RWPE1 (cell line): ENCODE measurements around the gene GGCT.
"Not testable (repeated sequence)": the region's sequence is repeated elsewhere in the genome, so short reads cannot be mapped to it uniquely, and the experiment has no call there.

ENCODE experiments used
- CTCF ChIA-PET: fragments of 350-600 bp; sonication (Branson Sonifier 250); formaldehyde crosslinking; extraction: SDS; loops from one replicate; lab custom pipeline; 2021; lab: Yijun Ruan, JAX
- POLR2A ChIA-PET: fragments of 400-600 bp; formaldehyde crosslinking; extraction: SDS; loops from one replicate; lab custom pipeline; 2020; ENCODE audit warnings: antibody characterized with exemption; ENCODE audit not compliant: low non-redundant PET; lab: Yijun Ruan, JAX
- DNase-seq: peaks from one replicate; pipeline ENCODE4 v3.0.0; 2012; ENCODE audit warnings: low spot score
- H3K27ac ChIP-seq: fragments of 450-650 bp; 2 replicates; pipeline ENCODE4 v1.5.1; 2017
- TF ChIP-seq, protein P1 (sequence below): fragments of 450-650 bp; conservative IDR thresholded peaks from 2 replicates; pipeline ENCODE4 v1.5.1; 2017; ENCODE audit warnings: low read depth, mild to moderate bottlenecking

GGCT gene

DNA sequence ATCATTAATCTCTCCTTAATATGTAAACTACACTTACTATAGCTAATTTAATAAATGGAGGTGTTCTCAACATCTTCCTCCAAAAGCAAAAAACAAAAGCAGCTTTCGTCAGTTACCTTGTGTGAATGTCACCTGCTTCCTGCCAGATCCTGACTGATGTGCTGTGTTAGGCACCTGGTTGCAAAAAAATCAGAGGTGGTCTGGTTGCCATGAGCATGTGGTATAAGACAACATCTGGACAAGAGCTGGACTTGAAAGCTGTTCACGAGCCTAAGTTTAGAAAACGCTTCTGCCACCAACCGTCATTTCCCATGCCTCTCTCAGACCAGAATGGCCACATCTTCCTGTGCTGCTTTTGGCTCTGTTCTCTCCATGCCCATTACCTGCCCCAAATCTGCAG lies 42.0 kb upstream of the GGCT start:
- CTCF ChIA-PET = interaction anchor here (0.8 to 3.9 kb wide), 2 partner anchors 11 to 18 kb away, joined by 3 to 25 read pairs; no protein-coding TSS in a partner anchor
- TF ChIP-seq, protein P1, sequence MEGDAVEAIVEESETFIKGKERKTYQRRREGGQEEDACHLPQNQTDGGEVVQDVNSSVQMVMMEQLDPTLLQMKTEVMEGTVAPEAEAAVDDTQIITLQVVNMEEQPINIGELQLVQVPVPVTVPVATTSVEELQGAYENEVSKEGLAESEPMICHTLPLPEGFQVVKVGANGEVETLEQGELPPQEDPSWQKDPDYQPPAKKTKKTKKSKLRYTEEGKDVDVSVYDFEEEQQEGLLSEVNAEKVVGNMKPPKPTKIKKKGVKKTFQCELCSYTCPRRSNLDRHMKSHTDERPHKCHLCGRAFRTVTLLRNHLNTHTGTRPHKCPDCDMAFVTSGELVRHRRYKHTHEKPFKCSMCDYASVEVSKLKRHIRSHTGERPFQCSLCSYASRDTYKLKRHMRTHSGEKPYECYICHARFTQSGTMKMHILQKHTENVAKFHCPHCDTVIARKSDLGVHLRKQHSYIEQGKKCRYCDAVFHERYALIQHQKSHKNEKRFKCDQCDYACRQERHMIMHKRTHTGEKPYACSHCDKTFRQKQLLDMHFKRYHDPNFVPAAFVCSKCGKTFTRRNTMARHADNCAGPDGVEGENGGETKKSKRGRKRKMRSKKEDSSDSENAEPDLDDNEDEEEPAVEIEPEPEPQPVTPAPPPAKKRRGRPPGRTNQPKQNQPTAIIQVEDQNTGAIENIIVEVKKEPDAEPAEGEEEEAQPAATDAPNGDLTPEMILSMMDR = no peak
- H3K27ac ChIP-seq = no peak overlapping the region
- no peak for DNase-seq
- POLR2A ChIA-PET = no interaction called here

DNA sequence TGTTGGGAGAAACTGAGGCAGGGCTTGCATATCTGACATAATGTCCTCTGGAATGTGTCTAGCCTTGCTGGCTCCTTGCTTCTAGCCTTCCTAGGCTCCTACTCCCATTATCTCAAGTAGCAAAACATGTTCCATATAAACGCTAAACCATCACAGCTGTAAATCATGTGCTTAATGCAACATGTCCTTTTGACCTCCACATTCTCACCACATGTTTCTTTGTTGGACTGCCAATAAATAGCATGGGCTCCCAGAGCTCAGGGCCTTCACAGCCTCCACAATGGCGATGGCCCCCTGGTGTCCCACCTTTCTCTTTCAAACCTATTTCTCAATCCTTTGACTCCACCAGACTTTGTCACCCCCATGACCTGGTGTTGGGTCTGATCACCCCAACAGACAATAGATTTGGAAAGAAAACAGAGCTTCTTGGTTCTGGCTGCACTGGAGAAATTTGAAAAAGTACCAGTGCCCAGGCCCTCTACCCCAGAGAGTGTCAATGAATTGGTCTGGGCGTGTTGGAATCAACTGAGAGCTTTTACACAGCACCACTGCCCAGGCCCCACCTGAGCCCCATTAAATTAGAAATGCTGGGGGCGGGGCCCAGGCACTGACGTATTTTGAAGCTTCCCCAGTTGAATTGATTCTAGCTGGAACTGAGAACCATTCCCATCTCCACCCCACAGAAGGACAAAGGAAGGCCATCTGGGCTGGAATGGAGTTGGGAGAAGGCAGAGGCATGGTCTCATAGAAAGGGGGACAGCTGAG lies 41.3 kb upstream of the GGCT start:
- H3K27ac ChIP-seq = no peak overlapping the region
- TF ChIP-seq, protein P1 = no peak
- POLR2A ChIA-PET = interaction anchor here (0.6 kb wide), 1 partner anchor 10 kb away, joined by 3 read pairs; no protein-coding TSS in a partner anchor
- CTCF ChIA-PET = interaction anchor here (3.9 kb wide), 1 partner anchor 19 kb away, joined by 25 read pairs; no protein-coding TSS in a partner anchor
- no peak for DNase-seq

DNA sequence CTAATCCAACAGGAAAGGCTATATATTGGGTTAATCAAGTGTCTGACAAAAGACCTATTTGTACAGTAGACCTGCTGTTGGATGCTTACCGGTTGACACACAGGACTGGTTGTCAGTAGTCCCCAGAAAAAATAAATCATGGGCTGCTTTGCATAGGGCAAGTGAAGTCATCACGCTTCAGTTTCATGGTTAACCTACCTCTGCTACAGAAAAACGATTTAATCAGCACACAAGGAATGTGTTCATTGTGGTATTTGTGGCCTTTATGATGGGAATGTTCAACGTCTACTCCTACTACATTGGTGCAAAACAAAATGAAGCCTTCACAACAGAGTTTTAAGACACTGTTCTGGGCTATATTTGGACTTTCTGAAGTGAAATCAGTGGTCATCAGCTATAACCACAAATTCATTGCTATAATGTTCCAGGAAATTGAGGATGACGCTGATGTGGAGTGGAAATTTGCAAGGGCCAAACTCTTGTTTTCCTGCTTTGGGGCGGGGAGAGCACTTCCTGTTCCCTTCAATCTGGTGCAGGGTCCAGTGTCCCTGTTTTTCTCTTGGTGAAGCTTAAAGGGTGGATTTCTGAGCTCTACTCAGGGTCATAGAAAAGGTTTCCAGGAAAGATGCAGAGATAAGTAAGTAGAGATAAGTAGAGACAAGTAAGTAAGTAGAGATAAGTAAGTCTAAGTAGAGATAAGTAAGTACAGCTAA lies 39.3 kb upstream of the GGCT start:
- H3K27ac ChIP-seq = no peak overlapping the region
- TF ChIP-seq, protein P1 = no peak
- POLR2A ChIA-PET = no interaction called here
- CTCF ChIA-PET = no interaction called here
- DNase-seq = no peak

DNA sequence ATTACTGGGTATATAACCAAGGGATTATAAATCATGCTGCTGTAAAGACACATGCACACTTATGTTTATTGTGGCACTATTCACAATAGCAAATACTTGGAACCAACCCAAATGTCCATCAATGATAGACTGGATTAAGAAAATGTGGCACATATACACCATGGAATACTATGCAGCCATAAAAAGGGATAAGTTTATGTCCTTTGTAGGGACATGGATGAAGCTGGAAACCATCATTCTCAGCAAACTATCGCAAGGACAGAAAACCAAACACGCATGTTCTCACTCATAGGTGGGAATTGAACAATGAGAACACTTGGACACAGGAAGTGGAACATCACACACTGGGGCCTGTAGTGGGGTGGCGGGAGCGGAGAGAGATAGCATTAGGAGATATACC lies 38.5 kb upstream of the GGCT start:
- H3K27ac ChIP-seq, POLR2A ChIA-PET, DNase-seq, CTCF ChIA-PET: not testable (repeated sequence)

DNA sequence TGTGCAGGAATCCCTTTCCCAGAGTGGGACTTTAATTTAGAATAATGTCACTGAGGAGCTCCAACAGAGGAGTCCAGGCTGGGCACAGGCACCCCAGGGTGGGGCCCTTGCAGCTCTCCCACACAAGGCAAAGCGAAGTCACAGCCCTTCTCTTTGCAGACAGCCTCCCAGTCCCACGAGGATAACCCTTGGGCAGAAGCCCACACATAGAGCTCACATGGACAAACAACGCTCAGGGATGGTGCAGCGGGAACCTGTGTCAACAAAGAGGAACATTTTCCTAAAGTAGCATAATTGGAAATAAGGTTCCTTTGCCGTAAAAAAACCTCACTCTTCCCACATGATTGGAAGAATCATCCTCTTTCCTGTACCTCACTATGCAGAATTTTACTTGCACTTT lies 29.3 kb upstream of the GGCT start:
- DNase-seq = no peak
- ChIA-PET POLR2A (no interaction called here), CTCF (no interaction called here)
- no peak overlapping the region for H3K27ac ChIP-seq
- TF ChIP-seq, protein P1 = no peak

DNA sequence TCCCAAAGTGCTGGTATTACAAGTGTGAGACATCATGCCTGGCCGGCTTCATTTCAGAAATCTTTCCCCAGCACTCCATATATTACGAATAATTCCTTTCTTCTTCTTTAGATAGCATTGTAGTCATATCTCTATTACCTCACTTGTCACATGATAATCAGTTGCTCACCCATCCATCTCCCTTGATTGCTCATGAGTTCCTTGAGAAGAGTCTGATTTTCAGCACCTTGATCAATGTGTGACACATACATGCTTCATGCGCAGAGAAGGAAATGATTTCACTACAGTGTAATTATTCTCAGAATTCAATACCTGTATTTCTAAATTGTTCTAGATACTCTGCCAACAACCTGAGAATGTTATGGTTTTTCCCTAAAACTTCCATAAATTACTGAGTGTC lies 26.7 kb upstream of the GGCT start:
- DNase-seq = peak; percentile 15
- TF ChIP-seq, protein P1 = no peak
- CTCF ChIA-PET = no interaction called here
- POLR2A ChIA-PET = interaction anchor here (0.6 kb wide), 1 partner anchor 13 kb away, joined by 5 read pairs; no protein-coding TSS in a partner anchor
- H3K27ac ChIP-seq = no peak overlapping the region
